ENCODE measurements around the gene RPS6KC1.
"Not testable (repeated sequence)": the region's sequence is repeated elsewhere in the genome, so short reads cannot be mapped to it uniquely, and the experiment has no call there.

RPS6KC1 gene

GRCh38 chr1:213154056-213154685 lies 103.1 kb downstream of the RPS6KC1 start:
- no peak for DNase-seq (ENCODE audit: low read depth in 2 of 2)

GRCh38 chr1:213159376-213159775 lies 108.3 kb downstream of the RPS6KC1 start:
- no peak for DNase-seq (ENCODE audit: low read depth in 2 of 2)

GRCh38 chr1:213160442-213160841 lies 109.4 kb downstream of the RPS6KC1 start:
- not testable (repeated sequence) for DNase-seq (ENCODE audit: low read depth in 2 of 2)

- DNase-seq (ENCODE audit: low read depth in 2 of 2) = no peak
Measured at GRCh38 chr1:213162338-213162737, 111.3 kb downstream of the RPS6KC1 start.

GRCh38 chr1:213162862-213163261 lies 111.8 kb downstream of the RPS6KC1 start:
- no peak for DNase-seq (ENCODE audit: low read depth in 2 of 2)

GRCh38 chr1:213163278-213163711 lies 112.3 kb downstream of the RPS6KC1 start:
- DNase-seq (ENCODE audit: low read depth in 2 of 2) = no peak

GRCh38 chr1:213164561-213164960 lies 113.5 kb downstream of the RPS6KC1 start:
- no peak for DNase-seq (ENCODE audit: low read depth in 2 of 2)

GRCh38 chr1:213166852-213167251 lies 115.8 kb downstream of the RPS6KC1 start:
- DNase-seq (ENCODE audit: low read depth in 2 of 2) = no peak

- no peak for DNase-seq (ENCODE audit: low read depth in 2 of 2)
Measured at GRCh38 chr1:213171711-213172110, 120.7 kb downstream of the RPS6KC1 start.

- DNase-seq (ENCODE audit: low read depth in 2 of 2) = no peak
Measured at GRCh38 chr1:213176341-213176740, 125.3 kb downstream of the RPS6KC1 start.

- no peak for DNase-seq (ENCODE audit: low read depth in 2 of 2)
Measured at GRCh38 chr1:213179784-213180183, 128.7 kb downstream of the RPS6KC1 start.

- no peak for DNase-seq (ENCODE audit: low read depth in 2 of 2)
Measured at GRCh38 chr1:213180833-213181232, 129.8 kb downstream of the RPS6KC1 start.

GRCh38 chr1:213183036-213183672 lies 132.1 kb downstream of the RPS6KC1 start:
- no peak for DNase-seq (ENCODE audit: low read depth in 2 of 2)

GRCh38 chr1:213186168-213186567 lies 135.1 kb downstream of the RPS6KC1 start:
- DNase-seq (ENCODE audit: low read depth in 2 of 2) = no peak

- no peak for DNase-seq (ENCODE audit: low read depth in 2 of 2)
Measured at GRCh38 chr1:213192026-213192425, 141.0 kb downstream of the RPS6KC1 start.

- no peak for DNase-seq (ENCODE audit: low read depth in 2 of 2)
Measured at GRCh38 chr1:213194383-213194782, 143.3 kb downstream of the RPS6KC1 start.

- no peak for DNase-seq (ENCODE audit: low read depth in 2 of 2)
Measured at GRCh38 chr1:213194855-213195254, 143.8 kb downstream of the RPS6KC1 start.

GRCh38 chr1:213196328-213197054 lies 145.4 kb downstream of the RPS6KC1 start:
- DNase-seq (ENCODE audit: low read depth in 2 of 2) = not testable (repeated sequence)

- no peak for DNase-seq (ENCODE audit: low read depth in 2 of 2)
Measured at GRCh38 chr1:213200630-213201029, 149.6 kb downstream of the RPS6KC1 start.

GRCh38 chr1:213201380-213202155 lies 150.5 kb downstream of the RPS6KC1 start:
- no peak for DNase-seq (ENCODE audit: low read depth in 2 of 2)

- no peak for DNase-seq (ENCODE audit: low read depth in 2 of 2)
Measured at GRCh38 chr1:213211201-213211600, 160.2 kb downstream of the RPS6KC1 start.

- not testable (repeated sequence) for DNase-seq (ENCODE audit: low read depth in 2 of 2)
Measured at GRCh38 chr1:213219076-213219475, 168.0 kb downstream of the RPS6KC1 start.
